CD14-positive monocyte (primary cell): Measurements from ENCODE around the gene PAQR6. TPM values are rescaled to one million over a fixed set of nuclear protein-coding genes. Genes with fewer than 3 reads are reported as not detected.
A peak's percentile ranks its signal among the peaks of the same experiment; 100 is the strongest.

ENCODE experiments used
- DNase-seq, 3 donors: peaks; one replicate each; pipeline ENCODE4 v3.0.0-alpha.2; 2011 to 2022
- H2AFZ ChIP-seq: 2 replicates; pipeline ENCODE4 v1.6.0; 2012; ENCODE audit warnings: mild to moderate bottlenecking, low read depth, low read length, inconsistent platforms; ENCODE audit not compliant: insufficient read depth, poor library complexity, severe bottlenecking
- H3K27ac ChIP-seq, 2 donors: 1 replicate in 1 of 2; 2 replicates in 1 of 2; pipeline ENCODE4 v1.5.1; 2012 to 2013; ENCODE audit warnings: low read length in 2 of 2, control low read depth in 1 of 2, inconsistent platforms in 1 of 2, low read depth in 1 of 2, mild to moderate bottlenecking in 1 of 2
- H3K27me3 ChIP-seq, 2 donors: one replicate each; pipeline versions ENCODE4 v1.6.0 to v1.6.1; 2011 to 2013; ENCODE audit warnings: low read length in 2 of 2; ENCODE audit not compliant: control insufficient read depth in 2 of 2, insufficient read depth in 2 of 2
- H3K36me3 ChIP-seq, 2 donors: replicated peaks in 1 of 2; 1 replicate in 1 of 2; 2 replicates in 1 of 2; pipeline versions ENCODE4 v1.5.1 to v1.6.1; 2012 to 2013; ENCODE audit warnings: low read length in 2 of 2, control low read depth in 1 of 2, inconsistent platforms in 1 of 2, mild to moderate bottlenecking in 1 of 2; ENCODE audit not compliant: insufficient read depth in 2 of 2, control insufficient read depth in 1 of 2
- H3K4me1 ChIP-seq, 2 donors: 1 replicate in 1 of 2; 2 replicates in 1 of 2; pipeline versions ENCODE4 v1.5.1 to v1.6.1; 2012 to 2013; ENCODE audit warnings: low read length in 2 of 2, control low read depth in 1 of 2, inconsistent platforms in 1 of 2, mild to moderate bottlenecking in 1 of 2, moderate library complexity in 1 of 2; ENCODE audit not compliant: insufficient read depth in 2 of 2, control insufficient read depth in 1 of 2
- H3K4me2 ChIP-seq: replicated peaks from 2 replicates; pipeline ENCODE3; 2012; ENCODE audit warnings: low read length, moderate library complexity, mild to moderate bottlenecking; ENCODE audit not compliant: poor library complexity, severe bottlenecking; ENCODE audit errors: extremely low read depth
- H3K4me3 ChIP-seq, 3 experiments: fragments of 200-600 bp in 1 of 3; sonication (generic) in 1 of 3; replicated peaks in 1 of 3; 1 replicate in 2 of 3; 2 replicates in 1 of 3; pipeline ENCODE4 v1.5.1; 2011 to 2013; ENCODE audit warnings: low read length in 3 of 3, mild to moderate bottlenecking in 3 of 3, control low read depth in 2 of 3, low read depth in 2 of 3, inconsistent platforms in 1 of 3, moderate library complexity in 1 of 3
- H3K79me2 ChIP-seq: 2 replicates; pipeline ENCODE4 v1.6.0; 2012; ENCODE audit warnings: mild to moderate bottlenecking, control low read depth, inconsistent platforms, low read length, moderate library complexity; ENCODE audit not compliant: insufficient read depth
- H3K9ac ChIP-seq: 2 replicates; pipeline ENCODE4 v1.6.0; 2017; ENCODE audit warnings: low read length, mild to moderate bottlenecking; ENCODE audit not compliant: insufficient read depth, poor library complexity, severe bottlenecking
- H3K9me3 ChIP-seq, 2 donors: replicated peaks in 1 of 2; 1 replicate in 1 of 2; 2 replicates in 1 of 2; pipeline versions ENCODE4 v1.5.1 to v1.6.1; 2012 to 2013; ENCODE audit warnings: low read length in 2 of 2, control low read depth in 1 of 2; ENCODE audit not compliant: control insufficient read depth in 1 of 2, insufficient read depth in 1 of 2
- H4K20me1 ChIP-seq: 2 replicates; pipeline ENCODE4 v1.6.0; 2012; ENCODE audit warnings: mild to moderate bottlenecking, low read length, control low read depth, moderate library complexity; ENCODE audit not compliant: insufficient read depth
- H3K27ac Mint-ChIP-seq, 7 donors: one replicate each; pipeline ENCODE4 v1.8.0; 2020; ENCODE audit warnings: mild to moderate bottlenecking in 7 of 7, mixed read lengths in 7 of 7, moderate library complexity in 6 of 7, inconsistent platforms in 2 of 7
- H3K27me3 Mint-ChIP-seq, 3 donors: one replicate each; pipeline ENCODE4 v1.8.0; 2021 to 2022; ENCODE audit warnings: low read depth in 3 of 3, mild to moderate bottlenecking in 3 of 3, mixed read lengths in 3 of 3, moderate library complexity in 3 of 3, inconsistent platforms in 1 of 3
- H3K36me3 Mint-ChIP-seq, 2 donors: one replicate each; pipeline ENCODE4 v1.8.0; 2020; ENCODE audit warnings: mixed read lengths in 2 of 2, inconsistent platforms in 1 of 2, mild to moderate bottlenecking in 1 of 2
- H3K4me1 Mint-ChIP-seq: one replicate; pipeline ENCODE4 v1.8.0; 2020; ENCODE audit warnings: mild to moderate bottlenecking, mixed read lengths
- H3K4me3 Mint-ChIP-seq, 2 donors: one replicate each; pipeline ENCODE4 v1.8.0; 2020; ENCODE audit warnings: mild to moderate bottlenecking in 2 of 2, mixed read lengths in 2 of 2, moderate library complexity in 1 of 2
- H3K9me3 Mint-ChIP-seq, 7 donors: one replicate each; pipeline ENCODE4 v1.8.0; 2020 to 2022; ENCODE audit warnings: mixed read lengths in 7 of 7, mild to moderate bottlenecking in 6 of 7, moderate library complexity in 6 of 7, inconsistent platforms in 2 of 7
- WGBS: methylation state at CpG from one replicate; pipeline ENCODE4 v1.1.5; 2013; ENCODE audit warnings: missing lambda C conversion rate; ENCODE audit not compliant: insufficient coverage; 5-methylcytosine and 5-hydroxymethylcytosine counted together
- intact Hi-C, 2 donors: fragments of 100-400 bp; cut with micrococcal nuclease; formaldehyde crosslinking; loops; one replicate each; pipeline versions ENCODE4 v1.15.0 to v1.15.1; 2023
- polyA plus RNA-seq, 3 donors: library from polyadenylated mRNA; depleted of rRNA in 1 of 3; unstranded in 2 of 3; stranded (reverse) in 1 of 3; fragments of 300-500 nt in 2 of 3; fragments of >200 nt in 1 of 3; fragmentation: Illumina TruSeq in 2 of 3; gene quantifications; 1 replicate in 2 of 3; 2 replicates in 1 of 3; pipeline ENCODE4 v1.2.3, GENCODE V29; 2012 to 2021
- TF ChIP-seq, protein P1 (sequence below): fragments of 200-600 bp; IDR thresholded peaks from one replicate; pipeline ENCODE4 v1.8.0; 2022; ENCODE audit warnings: antibody characterized with exemption, mild to moderate bottlenecking

PAQR6 gene
- polyA plus RNA-seq, 3 donors: 7.7 TPM; not detected in 2

DNA sequence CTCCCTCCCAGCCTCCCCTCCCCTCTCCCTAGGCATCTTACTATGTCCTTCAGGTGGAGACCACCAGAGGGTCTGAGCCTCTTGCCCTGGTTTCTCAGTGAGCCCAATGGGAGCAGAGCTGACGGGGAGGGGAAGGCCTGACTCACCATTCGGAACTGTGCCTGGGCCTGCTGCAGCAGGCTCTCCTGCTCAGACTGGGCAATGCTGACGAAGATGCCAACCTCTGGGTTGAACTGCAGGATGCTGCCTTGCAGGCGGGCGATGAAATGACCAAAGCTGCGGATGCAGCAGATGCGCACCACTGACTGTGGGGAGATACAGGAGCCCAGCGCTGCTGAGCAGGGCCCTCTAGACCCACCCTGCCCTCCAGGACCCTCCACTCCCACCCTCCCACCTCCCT, 11.0 kb upstream of the PAQR6 start:
- TF ChIP-seq, protein P1, sequence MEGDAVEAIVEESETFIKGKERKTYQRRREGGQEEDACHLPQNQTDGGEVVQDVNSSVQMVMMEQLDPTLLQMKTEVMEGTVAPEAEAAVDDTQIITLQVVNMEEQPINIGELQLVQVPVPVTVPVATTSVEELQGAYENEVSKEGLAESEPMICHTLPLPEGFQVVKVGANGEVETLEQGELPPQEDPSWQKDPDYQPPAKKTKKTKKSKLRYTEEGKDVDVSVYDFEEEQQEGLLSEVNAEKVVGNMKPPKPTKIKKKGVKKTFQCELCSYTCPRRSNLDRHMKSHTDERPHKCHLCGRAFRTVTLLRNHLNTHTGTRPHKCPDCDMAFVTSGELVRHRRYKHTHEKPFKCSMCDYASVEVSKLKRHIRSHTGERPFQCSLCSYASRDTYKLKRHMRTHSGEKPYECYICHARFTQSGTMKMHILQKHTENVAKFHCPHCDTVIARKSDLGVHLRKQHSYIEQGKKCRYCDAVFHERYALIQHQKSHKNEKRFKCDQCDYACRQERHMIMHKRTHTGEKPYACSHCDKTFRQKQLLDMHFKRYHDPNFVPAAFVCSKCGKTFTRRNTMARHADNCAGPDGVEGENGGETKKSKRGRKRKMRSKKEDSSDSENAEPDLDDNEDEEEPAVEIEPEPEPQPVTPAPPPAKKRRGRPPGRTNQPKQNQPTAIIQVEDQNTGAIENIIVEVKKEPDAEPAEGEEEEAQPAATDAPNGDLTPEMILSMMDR: no peak
- no peak overlapping the region for H3K27ac ChIP-seq
- H3K27ac Mint-ChIP-seq: no peak overlapping the region
- peaks cover 58% of the 10 kb centered on the region for H4K20me1 ChIP-seq
- no peak overlapping the region for H3K4me2 ChIP-seq
- H2AFZ ChIP-seq: no peak overlapping the region
- peaks cover 0 to 1% (median 0%) of the 10 kb centered on the region in 7 donors for H3K9me3 Mint-ChIP-seq
- H3K36me3 ChIP-seq: peaks cover 92 to 94% of the 10 kb centered on the region in 2 donors
- intact Hi-C loops: no loop called here
- no peak for DNase-seq
- H3K4me1 Mint-ChIP-seq: no peaks in the 10 kb centered on the region
- H3K9ac ChIP-seq: no peak overlapping the region
- H3K4me3 Mint-ChIP-seq: no peak overlapping the region
- H3K27me3 ChIP-seq: no peaks in the 10 kb centered on the region
- H3K27me3 Mint-ChIP-seq: no peaks in the 10 kb centered on the region
- no peaks in the 10 kb centered on the region for H3K9me3 ChIP-seq
- H3K36me3 Mint-ChIP-seq: peaks cover 75 to 95% of the 10 kb centered on the region in 2 donors
- H3K4me3 ChIP-seq: no peak overlapping the region
- no peaks in the 10 kb centered on the region for H3K4me1 ChIP-seq
- H3K79me2 ChIP-seq: peaks cover 5% of the 10 kb centered on the region
- 97% methylated on average over 6 of the region's 8 CpGs for WGBS

DNA sequence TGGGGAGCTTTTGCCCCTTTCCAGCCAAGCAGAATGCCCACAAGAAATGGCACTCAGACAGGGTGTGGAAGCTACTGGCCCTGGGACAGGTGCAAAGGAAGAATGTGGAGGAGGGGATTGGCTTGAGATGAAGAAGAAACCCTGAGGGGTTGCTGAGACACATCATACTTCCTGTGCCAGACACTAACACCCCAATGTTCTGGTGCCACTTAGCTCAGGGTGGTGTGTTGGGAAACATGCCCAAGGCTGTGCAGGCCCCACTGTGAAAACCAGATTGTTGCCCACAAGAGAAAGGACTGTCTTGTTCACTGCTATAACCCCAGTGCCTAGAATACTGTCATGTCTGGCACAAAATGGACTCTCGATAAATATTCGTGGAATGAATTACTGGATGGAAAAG, 9.9 kb upstream of the PAQR6 start:
- DNase-seq: no peak
- Histone ChIP-seq H3K4me2 (no peak overlapping the region), H3K9ac (no peak overlapping the region), H2AFZ (no peak overlapping the region), H3K27ac (no peak overlapping the region), H4K20me1 (peaks cover 60% of the 10 kb centered on the region), H3K4me3 (no peak overlapping the region), H3K79me2 (peaks cover 5% of the 10 kb centered on the region), H3K36me3 (peaks cover 92 to 94% of the 10 kb centered on the region in 2 donors), H3K4me1 (no peaks in the 10 kb centered on the region), H3K27me3 (no peaks in the 10 kb centered on the region), H3K9me3 (no peaks in the 10 kb centered on the region)
- Mint-ChIP-seq H3K27ac (peak overlapping the region in 1 of 7 donors; percentile 63), H3K4me1 (no peaks in the 10 kb centered on the region), H3K4me3 (no peak overlapping the region), H3K9me3 (peaks cover 0 to 1% (median 0%) of the 10 kb centered on the region in 7 donors), H3K27me3 (peaks cover 0 to 1% (median 0%) of the 10 kb centered on the region in 3 donors), H3K36me3 (peaks cover 75 to 95% of the 10 kb centered on the region in 2 donors)
- intact Hi-C loops: no loop called here
- no CpG with 5 or more reads among the region's 2 CpGs for WGBS
- TF ChIP-seq, protein P1: no peak
